ENCODE results near the gene ITGB7. TPM values are rescaled to one million over a fixed set of nuclear protein-coding genes. Genes with fewer than 3 reads are reported as not detected.

ITGB7 gene
- total RNA-seq, 1 experiment from 2014 or later, result 0.90 TPM

GRCh38 chr12:53235164-53235563 is 28.1 kb upstream of the ITGB7 start:
- POLR2A ChIA-PET, result interaction anchor here (0.6 to 1.8 kb wide), 3 partner anchors 14 to 297 kb away, joined by 3 to 7 read pairs (median 4); no protein-coding TSS in a partner anchor

GRCh38 chr12:53234271-53234914 is 27.3 kb upstream of the ITGB7 start:
- peak overlapping the region; percentile 86 for H3K27ac Mint-ChIP-seq
- DNase-seq (ENCODE audit: low spot score), result peak; percentile 81
- peaks cover 62% of the 10 kb centered on the region for H3K4me1 Mint-ChIP-seq
- peak; percentile 60 for ATAC-seq
- H3K36me3 Mint-ChIP-seq, result no peaks in the 10 kb centered on the region
- CTCF ChIA-PET, result interaction anchor here (0.9 to 10.2 kb wide), 18 partner anchors 9 to 169 kb away, joined by 3 to 82 read pairs (median 6); partner anchors contain the start of genes AAAS, ESPL1 and PFDN5
- no peaks in the 10 kb centered on the region for H3K9me3 Mint-ChIP-seq
- POLR2A ChIA-PET, result interaction anchor here (0.6 to 1.8 kb wide), 5 partner anchors 12 to 20 kb away, joined by 3 to 7 read pairs (median 4); no protein-coding TSS in a partner anchor
- peak overlapping the region; percentile 50 for H3K4me3 Mint-ChIP-seq
- peaks cover 5% of the 10 kb centered on the region; the same call in 1 of the 2 replicates for H3K27me3 Mint-ChIP-seq (ENCODE audit: low read depth)
- TF ChIP-seq ZNF396 (CRISPR knock-in tag; IDR thresholded peaks at IDR 0.05; ENCODE audit: borderline replicate concordance) (no peak), TEAD4 (CRISPR knock-in tag; IDR thresholded peaks at IDR 0.05) (no peak), TCF7 (CRISPR knock-in tag; IDR thresholded peaks at IDR 0.05; ENCODE audit: low read depth) (no peak), IRF1 (CRISPR knock-in tag; IDR thresholded peaks at IDR 0.05) (no peak), NFYB (CRISPR knock-in tag; conservative IDR thresholded peaks at IDR 0.05; ENCODE audit: low read depth) (no peak), ZNF232 (CRISPR knock-in tag; IDR thresholded peaks at IDR 0.05) (no peak), ELF4 (CRISPR knock-in tag; IDR thresholded peaks at IDR 0.05; ENCODE audit: low read depth) (no peak), OVOL2 (CRISPR knock-in tag; IDR thresholded peaks at IDR 0.05; ENCODE audit: borderline replicate concordance) (no peak)
- TF ChIP-seq, protein P1, sequence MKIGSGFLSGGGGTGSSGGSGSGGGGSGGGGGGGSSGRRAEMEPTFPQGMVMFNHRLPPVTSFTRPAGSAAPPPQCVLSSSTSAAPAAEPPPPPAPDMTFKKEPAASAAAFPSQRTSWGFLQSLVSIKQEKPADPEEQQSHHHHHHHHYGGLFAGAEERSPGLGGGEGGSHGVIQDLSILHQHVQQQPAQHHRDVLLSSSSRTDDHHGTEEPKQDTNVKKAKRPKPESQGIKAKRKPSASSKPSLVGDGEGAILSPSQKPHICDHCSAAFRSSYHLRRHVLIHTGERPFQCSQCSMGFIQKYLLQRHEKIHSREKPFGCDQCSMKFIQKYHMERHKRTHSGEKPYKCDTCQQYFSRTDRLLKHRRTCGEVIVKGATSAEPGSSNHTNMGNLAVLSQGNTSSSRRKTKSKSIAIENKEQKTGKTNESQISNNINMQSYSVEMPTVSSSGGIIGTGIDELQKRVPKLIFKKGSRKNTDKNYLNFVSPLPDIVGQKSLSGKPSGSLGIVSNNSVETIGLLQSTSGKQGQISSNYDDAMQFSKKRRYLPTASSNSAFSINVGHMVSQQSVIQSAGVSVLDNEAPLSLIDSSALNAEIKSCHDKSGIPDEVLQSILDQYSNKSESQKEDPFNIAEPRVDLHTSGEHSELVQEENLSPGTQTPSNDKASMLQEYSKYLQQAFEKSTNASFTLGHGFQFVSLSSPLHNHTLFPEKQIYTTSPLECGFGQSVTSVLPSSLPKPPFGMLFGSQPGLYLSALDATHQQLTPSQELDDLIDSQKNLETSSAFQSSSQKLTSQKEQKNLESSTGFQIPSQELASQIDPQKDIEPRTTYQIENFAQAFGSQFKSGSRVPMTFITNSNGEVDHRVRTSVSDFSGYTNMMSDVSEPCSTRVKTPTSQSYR (CRISPR knock-in tag; IDR thresholded peaks at IDR 0.05), result no peak

More at GRCh38 chr12:53235164-53235563, 28.1 kb upstream of the ITGB7 start:
- CTCF ChIA-PET, result interaction anchor here (1.3 to 10.2 kb wide), 6 partner anchors 16 to 86 kb away, joined by 4 to 82 read pairs (median 19); partner anchors contain the start of genes AAAS and ESPL1
- ATAC-seq (no peak), DNase-seq (ENCODE audit: low spot score) (no peak)
- Mint-ChIP-seq H3K4me1 (peaks cover 58% of the 10 kb centered on the region), H3K27me3 (ENCODE audit: low read depth) (peaks cover 5% of the 10 kb centered on the region; the same call in 1 of the 2 replicates), H3K9me3 (no peaks in the 10 kb centered on the region), H3K27ac (peak overlapping the region; percentile 57; the same call in 1 of the 2 replicates), H3K36me3 (no peaks in the 10 kb centered on the region), H3K4me3 (no peak overlapping the region)
- TF ChIP-seq, protein P2, sequence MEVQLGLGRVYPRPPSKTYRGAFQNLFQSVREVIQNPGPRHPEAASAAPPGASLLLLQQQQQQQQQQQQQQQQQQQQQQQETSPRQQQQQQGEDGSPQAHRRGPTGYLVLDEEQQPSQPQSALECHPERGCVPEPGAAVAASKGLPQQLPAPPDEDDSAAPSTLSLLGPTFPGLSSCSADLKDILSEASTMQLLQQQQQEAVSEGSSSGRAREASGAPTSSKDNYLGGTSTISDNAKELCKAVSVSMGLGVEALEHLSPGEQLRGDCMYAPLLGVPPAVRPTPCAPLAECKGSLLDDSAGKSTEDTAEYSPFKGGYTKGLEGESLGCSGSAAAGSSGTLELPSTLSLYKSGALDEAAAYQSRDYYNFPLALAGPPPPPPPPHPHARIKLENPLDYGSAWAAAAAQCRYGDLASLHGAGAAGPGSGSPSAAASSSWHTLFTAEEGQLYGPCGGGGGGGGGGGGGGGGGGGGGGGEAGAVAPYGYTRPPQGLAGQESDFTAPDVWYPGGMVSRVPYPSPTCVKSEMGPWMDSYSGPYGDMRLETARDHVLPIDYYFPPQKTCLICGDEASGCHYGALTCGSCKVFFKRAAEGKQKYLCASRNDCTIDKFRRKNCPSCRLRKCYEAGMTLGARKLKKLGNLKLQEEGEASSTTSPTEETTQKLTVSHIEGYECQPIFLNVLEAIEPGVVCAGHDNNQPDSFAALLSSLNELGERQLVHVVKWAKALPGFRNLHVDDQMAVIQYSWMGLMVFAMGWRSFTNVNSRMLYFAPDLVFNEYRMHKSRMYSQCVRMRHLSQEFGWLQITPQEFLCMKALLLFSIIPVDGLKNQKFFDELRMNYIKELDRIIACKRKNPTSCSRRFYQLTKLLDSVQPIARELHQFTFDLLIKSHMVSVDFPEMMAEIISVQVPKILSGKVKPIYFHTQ (CRISPR knock-in tag; IDR thresholded peaks at IDR 0.05), result no peak
- no peak for TF ChIP-seq ZNF121 (CRISPR knock-in tag; IDR thresholded peaks at IDR 0.05)
- no peak for TF ChIP-seq MLX (CRISPR knock-in tag; IDR thresholded peaks at IDR 0.05)
- TF ChIP-seq, protein P3, sequence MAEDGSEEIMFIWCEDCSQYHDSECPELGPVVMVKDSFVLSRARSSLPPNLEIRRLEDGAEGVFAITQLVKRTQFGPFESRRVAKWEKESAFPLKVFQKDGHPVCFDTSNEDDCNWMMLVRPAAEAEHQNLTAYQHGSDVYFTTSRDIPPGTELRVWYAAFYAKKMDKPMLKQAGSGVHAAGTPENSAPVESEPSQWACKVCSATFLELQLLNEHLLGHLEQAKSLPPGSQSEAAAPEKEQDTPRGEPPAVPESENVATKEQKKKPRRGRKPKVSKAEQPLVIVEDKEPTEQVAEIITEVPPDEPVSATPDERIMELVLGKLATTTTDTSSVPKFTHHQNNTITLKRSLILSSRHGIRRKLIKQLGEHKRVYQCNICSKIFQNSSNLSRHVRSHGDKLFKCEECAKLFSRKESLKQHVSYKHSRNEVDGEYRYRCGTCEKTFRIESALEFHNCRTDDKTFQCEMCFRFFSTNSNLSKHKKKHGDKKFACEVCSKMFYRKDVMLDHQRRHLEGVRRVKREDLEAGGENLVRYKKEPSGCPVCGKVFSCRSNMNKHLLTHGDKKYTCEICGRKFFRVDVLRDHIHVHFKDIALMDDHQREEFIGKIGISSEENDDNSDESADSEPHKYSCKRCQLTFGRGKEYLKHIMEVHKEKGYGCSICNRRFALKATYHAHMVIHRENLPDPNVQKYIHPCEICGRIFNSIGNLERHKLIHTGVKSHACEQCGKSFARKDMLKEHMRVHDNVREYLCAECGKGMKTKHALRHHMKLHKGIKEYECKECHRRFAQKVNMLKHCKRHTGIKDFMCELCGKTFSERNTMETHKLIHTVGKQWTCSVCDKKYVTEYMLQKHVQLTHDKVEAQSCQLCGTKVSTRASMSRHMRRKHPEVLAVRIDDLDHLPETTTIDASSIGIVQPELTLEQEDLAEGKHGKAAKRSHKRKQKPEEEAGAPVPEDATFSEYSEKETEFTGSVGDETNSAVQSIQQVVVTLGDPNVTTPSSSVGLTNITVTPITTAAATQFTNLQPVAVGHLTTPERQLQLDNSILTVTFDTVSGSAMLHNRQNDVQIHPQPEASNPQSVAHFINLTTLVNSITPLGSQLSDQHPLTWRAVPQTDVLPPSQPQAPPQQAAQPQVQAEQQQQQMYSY (CRISPR knock-in tag; IDR thresholded peaks at IDR 0.05), result no peak
- no peak for TF ChIP-seq ESRRA (CRISPR knock-in tag; IDR thresholded peaks at IDR 0.05; ENCODE audit: borderline replicate concordance)
- no peak for TF ChIP-seq NFYB (CRISPR knock-in tag; conservative IDR thresholded peaks at IDR 0.05; ENCODE audit: low read depth)
- TF ChIP-seq, protein P4, sequence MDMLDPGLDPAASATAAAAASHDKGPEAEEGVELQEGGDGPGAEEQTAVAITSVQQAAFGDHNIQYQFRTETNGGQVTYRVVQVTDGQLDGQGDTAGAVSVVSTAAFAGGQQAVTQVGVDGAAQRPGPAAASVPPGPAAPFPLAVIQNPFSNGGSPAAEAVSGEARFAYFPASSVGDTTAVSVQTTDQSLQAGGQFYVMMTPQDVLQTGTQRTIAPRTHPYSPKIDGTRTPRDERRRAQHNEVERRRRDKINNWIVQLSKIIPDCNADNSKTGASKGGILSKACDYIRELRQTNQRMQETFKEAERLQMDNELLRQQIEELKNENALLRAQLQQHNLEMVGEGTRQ (CRISPR knock-in tag; IDR thresholded peaks at IDR 0.05), result no peak
- no peak for TF ChIP-seq FOXK1 (CRISPR knock-in tag; IDR thresholded peaks at IDR 0.05)

All from WTC11 (cell line).